ENCODE results near the gene PATJ. TPM values are rescaled to one million over a fixed set of nuclear protein-coding genes. Genes with fewer than 3 reads are reported as not detected.
"Not testable (repeated sequence)": the region's sequence is repeated elsewhere in the genome, so short reads cannot be mapped to it uniquely, and the experiment has no call there.

The PATJ gene, protein sequence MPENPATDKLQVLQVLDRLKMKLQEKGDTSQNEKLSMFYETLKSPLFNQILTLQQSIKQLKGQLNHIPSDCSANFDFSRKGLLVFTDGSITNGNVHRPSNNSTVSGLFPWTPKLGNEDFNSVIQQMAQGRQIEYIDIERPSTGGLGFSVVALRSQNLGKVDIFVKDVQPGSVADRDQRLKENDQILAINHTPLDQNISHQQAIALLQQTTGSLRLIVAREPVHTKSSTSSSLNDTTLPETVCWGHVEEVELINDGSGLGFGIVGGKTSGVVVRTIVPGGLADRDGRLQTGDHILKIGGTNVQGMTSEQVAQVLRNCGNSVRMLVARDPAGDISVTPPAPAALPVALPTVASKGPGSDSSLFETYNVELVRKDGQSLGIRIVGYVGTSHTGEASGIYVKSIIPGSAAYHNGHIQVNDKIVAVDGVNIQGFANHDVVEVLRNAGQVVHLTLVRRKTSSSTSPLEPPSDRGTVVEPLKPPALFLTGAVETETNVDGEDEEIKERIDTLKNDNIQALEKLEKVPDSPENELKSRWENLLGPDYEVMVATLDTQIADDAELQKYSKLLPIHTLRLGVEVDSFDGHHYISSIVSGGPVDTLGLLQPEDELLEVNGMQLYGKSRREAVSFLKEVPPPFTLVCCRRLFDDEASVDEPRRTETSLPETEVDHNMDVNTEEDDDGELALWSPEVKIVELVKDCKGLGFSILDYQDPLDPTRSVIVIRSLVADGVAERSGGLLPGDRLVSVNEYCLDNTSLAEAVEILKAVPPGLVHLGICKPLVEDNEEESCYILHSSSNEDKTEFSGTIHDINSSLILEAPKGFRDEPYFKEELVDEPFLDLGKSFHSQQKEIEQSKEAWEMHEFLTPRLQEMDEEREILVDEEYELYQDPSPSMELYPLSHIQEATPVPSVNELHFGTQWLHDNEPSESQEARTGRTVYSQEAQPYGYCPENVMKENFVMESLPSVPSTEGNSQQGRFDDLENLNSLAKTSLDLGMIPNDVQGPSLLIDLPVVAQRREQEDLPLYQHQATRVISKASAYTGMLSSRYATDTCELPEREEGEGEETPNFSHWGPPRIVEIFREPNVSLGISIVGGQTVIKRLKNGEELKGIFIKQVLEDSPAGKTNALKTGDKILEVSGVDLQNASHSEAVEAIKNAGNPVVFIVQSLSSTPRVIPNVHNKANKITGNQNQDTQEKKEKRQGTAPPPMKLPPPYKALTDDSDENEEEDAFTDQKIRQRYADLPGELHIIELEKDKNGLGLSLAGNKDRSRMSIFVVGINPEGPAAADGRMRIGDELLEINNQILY (N-terminal part only)
- total RNA-seq, result 10 to 100 TPM; 21.6 to 25.3 TPM

DNA sequence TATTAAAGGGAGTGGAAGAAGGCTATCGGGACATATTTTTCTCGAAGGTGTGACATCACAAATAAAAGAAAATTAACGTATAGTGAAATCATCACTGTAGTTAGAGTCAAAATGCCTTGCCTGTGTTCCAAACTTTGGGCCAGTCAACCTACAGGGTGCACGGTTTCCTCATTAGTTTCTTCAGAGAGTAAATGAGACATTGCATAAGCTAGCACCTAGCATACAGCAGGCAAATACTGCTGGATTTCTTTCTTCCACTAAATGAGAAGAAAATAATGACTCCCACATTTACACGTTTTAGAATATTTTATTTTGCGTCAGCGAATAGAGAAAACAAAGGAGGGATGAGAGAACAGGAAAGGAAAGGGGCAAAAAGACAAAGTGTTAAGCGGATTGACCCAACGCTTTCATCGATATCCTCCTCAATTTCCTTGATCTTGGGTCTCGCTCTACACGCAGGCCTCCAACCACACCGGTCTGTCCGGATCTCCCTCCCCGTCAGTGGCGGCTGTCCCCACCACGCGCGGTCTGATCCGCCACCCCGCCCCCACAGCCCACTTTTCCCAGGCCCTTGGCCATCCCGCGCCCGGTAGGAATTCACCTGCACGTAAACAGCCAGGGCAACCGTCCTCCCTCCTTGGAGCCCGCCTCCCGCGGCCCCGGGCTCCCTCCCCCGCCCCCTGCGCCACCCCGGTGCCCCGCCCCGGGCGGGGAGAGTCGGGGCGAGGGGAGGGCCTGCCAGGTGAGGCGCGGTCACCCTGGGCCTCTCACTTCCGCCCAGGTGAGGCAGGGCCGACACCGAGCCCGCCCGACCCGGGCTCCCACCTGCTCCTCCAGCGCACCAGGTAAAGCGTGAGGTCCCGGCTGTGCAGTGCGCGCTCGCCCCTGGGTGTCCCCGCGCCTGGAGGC lies at the start of gene PATJ:
Gene PATJ, plus strand, starts transcription at position 770 of the 909 bp plus-strand sequence. CDS start 20,413 bp downstream, outside the sequence.
- Mint-ChIP-seq H3K9me3 (no peaks in the 10 kb centered on the region), H3K4me1 (ENCODE audit: low read depth) (peaks cover 29% of the 10 kb centered on the region), H3K4me3 (peak within 1 kb of the TSS; percentile 91 to 99), H3K27ac (peak within 1 kb of the TSS; percentile 97), H3K36me3 (ENCODE audit: insufficient read depth in 2 of 2) (peaks cover 0 to 3% of the 10 kb centered on the region in 2 donors), H3K27me3 (ENCODE audit: low read depth) (no peaks in the 10 kb centered on the region)
- DNase-seq (peak; percentile 63 to 74), ATAC-seq (replicated peaks in 1 of 2) (peak; percentile 88 to 90)

DNA sequence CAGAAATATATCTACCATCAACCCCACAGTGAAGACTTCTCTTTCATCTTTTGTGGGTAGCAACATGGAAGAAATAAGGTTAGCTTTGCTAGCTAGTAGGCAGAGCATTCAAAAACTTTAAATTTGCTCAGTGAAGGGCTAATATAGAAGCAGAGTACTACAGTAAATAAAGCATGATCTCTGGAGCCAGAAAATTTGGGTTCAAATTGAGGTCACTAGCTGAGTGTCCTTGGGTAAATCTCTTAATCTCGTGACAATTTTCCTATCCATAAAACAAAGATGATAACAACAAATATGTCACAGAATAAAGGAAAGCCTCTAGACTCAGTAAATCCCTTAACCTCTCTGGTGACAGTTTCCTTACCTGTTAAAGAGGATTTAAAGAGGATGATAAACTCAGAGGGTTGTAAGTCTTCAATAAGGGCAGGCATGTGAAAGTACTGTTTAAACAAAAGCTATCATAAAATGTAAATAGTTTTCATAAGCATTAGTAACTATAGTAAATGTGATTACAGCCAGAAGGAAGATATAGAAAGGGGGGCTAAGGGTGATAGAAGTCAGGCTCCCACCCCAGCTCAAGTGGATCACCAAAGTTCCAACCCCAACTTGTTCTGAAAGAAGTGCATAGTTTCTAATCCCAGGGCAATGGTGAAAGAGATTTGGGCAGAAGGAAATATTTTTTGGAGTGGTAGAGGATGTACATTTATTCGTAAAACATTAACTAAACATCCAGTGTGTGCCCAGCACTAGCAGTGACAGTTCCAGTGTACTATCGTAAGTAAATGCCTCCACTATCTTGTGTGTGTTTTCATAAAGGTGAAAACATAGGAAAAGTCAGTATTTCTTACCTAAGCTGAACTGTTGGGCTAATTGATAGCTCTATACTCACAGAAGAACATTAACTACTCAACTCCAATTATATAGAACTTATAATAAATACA lies 42.1 kb upstream of the PATJ start:
- no peak for DNase-seq
- Mint-ChIP-seq H3K4me1 (ENCODE audit: low read depth) (peaks cover 5% of the 10 kb centered on the region), H3K36me3 (ENCODE audit: insufficient read depth in 2 of 2) (peaks cover 10 to 20% of the 10 kb centered on the region in 2 donors), H3K4me3 (no peak overlapping the region), H3K27ac (peak overlapping the region; percentile 82), H3K27me3 (ENCODE audit: low read depth) (no peaks in the 10 kb centered on the region), H3K9me3 (no peaks in the 10 kb centered on the region)
- no peak for ATAC-seq (replicated peaks in 1 of 2)

DNA sequence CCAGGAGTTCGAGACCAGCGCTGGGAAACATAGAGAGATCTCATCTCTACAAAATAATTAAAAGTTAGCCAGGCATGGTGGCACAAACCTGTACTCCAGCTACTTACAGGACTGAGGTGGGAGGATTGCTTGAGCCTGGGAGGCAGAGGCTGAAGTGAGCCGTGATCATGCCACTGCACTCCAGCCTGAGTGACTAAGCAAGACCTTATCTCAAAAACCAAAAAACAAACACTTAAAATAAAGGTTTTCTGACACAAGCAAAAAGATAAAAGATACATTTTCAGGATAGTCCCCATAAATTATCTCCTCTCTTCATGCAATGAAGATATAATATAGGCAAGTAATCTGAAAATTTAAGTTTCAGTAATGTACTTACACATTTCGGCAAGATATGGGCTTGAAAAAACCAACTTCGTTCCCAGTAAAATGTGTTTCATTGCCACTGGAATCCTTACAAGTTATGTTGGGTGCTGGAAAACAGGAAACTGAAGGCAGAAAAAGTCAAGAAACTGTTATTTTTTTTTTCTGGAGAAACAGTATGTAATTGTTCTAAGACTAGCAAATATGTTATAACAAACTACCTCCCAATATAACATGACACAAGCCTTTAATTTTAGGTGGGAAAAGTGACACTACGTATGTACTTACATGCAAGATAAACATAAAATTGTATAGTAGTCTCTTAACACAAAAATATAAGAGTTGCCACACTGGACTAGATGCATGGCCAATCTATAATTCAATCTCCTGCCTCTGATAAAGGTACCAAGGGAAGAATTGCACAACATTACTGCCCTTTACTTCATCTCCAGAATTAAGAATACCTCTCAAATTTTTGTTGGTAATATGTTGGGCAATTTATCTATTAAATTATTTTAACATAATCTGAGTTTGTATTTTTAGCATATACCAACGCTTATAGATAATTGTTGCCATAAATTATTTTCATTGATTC lies 33.0 kb upstream of the PATJ start:
- H3K4me3 Mint-ChIP-seq, result no peak overlapping the region
- ATAC-seq (replicated peaks in 1 of 2), result no peak
- H3K27ac Mint-ChIP-seq, result no peak overlapping the region
- DNase-seq, result no peak
- H3K27me3 Mint-ChIP-seq (ENCODE audit: low read depth), result no peaks in the 10 kb centered on the region
- no peaks in the 10 kb centered on the region for H3K9me3 Mint-ChIP-seq
- H3K36me3 Mint-ChIP-seq (ENCODE audit: insufficient read depth in 2 of 2), result peaks cover 0 to 9% of the 10 kb centered on the region in 2 donors
- peaks cover 2% of the 10 kb centered on the region for H3K4me1 Mint-ChIP-seq (ENCODE audit: low read depth)

DNA sequence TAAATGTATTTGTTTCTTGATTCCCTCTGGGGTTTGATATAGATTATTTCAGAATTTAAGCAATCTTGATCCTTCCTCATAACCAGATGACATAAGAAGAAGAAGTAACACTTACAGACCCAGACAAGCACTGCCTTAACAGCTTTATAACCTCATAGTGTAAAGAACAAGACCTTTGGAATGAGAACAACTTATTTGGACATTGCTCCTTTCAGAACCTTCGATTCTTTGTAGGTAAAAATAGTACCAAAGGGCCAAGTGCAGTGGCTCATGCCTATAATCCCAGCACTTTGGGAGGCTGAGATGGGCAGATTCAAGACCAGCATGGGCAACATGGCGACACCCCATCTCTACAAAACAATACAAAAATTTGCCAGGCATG lies 32.4 kb upstream of the PATJ start:
- Mint-ChIP-seq H3K36me3 (ENCODE audit: insufficient read depth in 2 of 2) (peaks cover 0 to 10% of the 10 kb centered on the region in 2 donors), H3K9me3 (no peaks in the 10 kb centered on the region), H3K27ac (no peak overlapping the region), H3K4me3 (no peak overlapping the region), H3K4me1 (ENCODE audit: low read depth) (peaks cover 4% of the 10 kb centered on the region), H3K27me3 (ENCODE audit: low read depth) (no peaks in the 10 kb centered on the region)
- DNase-seq (no peak), ATAC-seq (replicated peaks in 1 of 2) (no peak)

DNA sequence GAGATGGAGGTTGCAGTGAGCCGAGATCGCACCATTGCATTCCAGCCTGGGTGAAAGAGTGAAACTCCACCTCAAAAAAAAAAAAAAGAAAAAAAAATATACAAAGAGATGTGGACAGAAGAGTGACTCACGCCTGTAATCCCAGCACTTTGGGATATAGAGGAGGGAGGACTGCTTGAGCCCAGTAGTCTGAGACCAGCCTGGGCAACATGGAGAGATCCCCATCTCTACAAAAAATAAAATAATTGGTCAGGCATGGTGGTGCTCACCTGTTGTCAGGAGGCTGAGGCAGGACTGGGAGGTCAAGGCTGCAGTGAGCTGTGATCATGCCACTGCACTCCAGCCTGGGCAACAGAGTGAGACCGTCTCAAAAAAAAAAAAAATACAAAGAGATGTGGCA lies 31.0 kb upstream of the PATJ start:
- H3K27me3 Mint-ChIP-seq (ENCODE audit: low read depth); ATAC-seq (replicated peaks in 1 of 2); H3K4me1 Mint-ChIP-seq (ENCODE audit: low read depth); DNase-seq; H3K27ac Mint-ChIP-seq; H3K9me3 Mint-ChIP-seq; H3K4me3 Mint-ChIP-seq: not testable (repeated sequence)
- peaks cover 0 to 11% of the 10 kb centered on the region in 2 donors for H3K36me3 Mint-ChIP-seq (ENCODE audit: insufficient read depth in 2 of 2)

DNA sequence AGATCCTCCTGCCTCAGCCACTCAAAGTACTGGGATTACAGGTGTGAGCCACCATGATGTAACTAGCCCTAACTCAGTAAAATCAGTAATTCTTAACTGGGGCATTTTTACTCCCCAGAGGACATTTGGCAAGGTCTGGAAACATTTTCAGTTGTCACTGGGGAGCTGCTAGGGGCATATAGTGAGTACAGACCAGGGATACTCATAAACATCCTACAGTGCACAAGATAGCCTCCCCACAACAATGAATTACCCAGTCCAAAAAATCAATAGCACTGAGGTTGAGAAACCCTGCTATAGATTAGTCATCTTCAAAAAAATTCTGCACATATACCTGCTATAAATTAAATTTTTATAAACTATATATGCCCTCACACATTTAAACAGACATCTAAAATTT lies 30.3 kb upstream of the PATJ start:
- peaks cover 0 to 13% of the 10 kb centered on the region in 2 donors for H3K36me3 Mint-ChIP-seq (ENCODE audit: insufficient read depth in 2 of 2)
- ATAC-seq (replicated peaks in 1 of 2) (peak in 1 of 2 donors; percentile 21), DNase-seq (no peak)
- H3K9me3 Mint-ChIP-seq, result no peaks in the 10 kb centered on the region
- no peak overlapping the region for H3K4me3 Mint-ChIP-seq
- no peaks in the 10 kb centered on the region for H3K27me3 Mint-ChIP-seq (ENCODE audit: low read depth)
- peak overlapping the region; percentile 50 for H3K27ac Mint-ChIP-seq
- H3K4me1 Mint-ChIP-seq (ENCODE audit: low read depth), result peaks cover 5% of the 10 kb centered on the region

DNA sequence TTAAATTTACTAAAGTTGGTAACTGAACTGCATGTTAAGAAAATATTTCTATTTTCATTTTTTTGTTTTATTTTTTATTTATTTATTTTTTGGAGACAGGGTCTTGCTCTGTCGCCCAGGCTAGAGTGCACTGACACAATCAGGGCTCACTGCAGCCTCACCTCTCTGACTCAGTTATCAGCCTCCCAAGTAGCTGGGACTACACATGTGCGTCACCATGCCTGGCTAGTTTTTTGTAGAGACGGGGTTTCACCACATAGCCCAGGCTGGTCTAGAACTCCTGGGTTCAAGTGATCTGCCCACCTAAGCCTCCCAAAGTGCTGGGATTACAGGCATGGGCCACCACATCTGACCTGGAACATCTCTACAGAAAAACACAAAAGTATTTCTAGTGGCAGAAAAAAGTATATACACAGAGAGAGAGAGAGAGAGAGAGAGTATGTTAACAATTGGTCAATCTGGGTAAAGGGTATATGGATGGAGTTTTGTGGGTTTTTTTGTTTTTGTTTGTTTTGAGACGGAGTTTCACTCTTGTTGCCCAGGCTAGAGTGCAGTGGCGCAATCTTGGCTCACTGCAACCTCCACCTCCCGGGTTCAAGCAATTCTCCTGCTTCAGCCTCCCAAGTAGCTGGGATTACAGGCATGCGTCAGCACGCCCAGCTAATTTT lies 23.1 kb upstream of the PATJ start:
- not testable (repeated sequence) for DNase-seq
- Mint-ChIP-seq H3K4me1 (ENCODE audit: low read depth) (peaks cover 49% of the 10 kb centered on the region), H3K27ac (peak overlapping the region; percentile 79)

DNA sequence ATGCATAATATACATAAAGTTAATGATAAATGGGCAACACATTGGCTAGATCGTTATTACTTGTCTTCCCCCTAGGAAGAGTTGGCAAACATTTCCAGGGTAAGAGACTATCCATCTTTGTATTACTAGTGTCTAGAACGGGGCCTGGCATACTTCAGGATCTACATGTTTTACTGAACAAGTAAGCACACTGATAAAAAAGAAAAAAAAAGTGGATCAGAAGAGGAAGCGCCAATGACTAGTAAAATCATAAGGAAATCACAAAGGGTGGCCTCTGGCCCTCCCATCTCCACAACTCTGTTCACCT lies 17.8 kb upstream of the PATJ start:
- Mint-ChIP-seq H3K9me3 (no peaks in the 10 kb centered on the region), H3K27me3 (ENCODE audit: low read depth) (no peaks in the 10 kb centered on the region), H3K4me3 (peak overlapping the region; percentile 97 to 99), H3K4me1 (ENCODE audit: low read depth) (peaks cover 36% of the 10 kb centered on the region), H3K36me3 (ENCODE audit: insufficient read depth in 2 of 2) (peaks cover 6 to 8% of the 10 kb centered on the region in 2 donors), H3K27ac (peak overlapping the region; percentile 99)
- DNase-seq (no peak), ATAC-seq (replicated peaks in 1 of 2) (no peak)

More for the DNA sequence above, 23.1 kb upstream of the PATJ start:
- H3K9me3 Mint-ChIP-seq; ATAC-seq (replicated peaks in 1 of 2); H3K27me3 Mint-ChIP-seq (ENCODE audit: low read depth); H3K4me3 Mint-ChIP-seq; H3K36me3 Mint-ChIP-seq (ENCODE audit: insufficient read depth in 2 of 2): not testable (repeated sequence)

DNA sequence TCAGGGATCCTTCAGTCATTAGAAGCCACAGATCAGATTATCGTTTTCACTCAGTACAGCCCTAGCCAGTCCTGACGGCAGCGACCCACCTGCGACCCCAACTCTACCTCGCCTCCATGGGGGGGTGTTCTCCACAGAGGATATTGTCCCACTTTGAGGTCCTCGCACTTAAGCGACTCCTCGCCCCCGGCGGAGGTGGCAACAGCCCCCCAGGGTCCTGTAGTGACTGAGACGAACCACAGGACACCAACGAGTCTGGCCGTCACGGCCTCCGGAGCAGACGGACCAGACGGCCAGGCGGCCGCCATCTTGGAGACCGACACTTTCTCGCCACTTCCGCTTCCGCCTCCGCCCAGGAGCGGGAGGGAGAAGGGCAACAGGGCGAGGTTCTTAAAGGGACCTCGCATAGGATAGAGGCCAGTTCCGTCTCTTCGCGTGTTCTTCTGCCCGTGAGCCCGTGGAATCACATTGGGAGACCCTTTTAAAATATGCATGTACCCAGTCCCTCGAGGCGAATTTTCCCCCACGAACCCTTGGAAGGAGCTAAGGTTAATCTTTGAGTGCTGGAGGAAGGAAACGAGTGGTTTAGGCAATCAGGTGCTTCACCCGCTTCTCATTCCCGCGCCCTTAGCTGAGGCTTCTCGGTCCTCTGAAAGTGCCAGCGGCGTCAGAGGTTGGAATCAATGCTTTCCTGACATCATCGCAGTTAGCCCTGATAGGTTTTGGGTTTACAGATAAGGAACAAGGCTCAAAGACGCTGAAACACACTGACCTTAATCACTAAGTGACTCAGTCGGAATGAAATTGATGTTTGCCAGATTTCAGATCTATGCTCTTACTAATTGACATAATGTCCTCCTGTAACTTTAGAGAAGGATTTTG lies 17.2 kb upstream of the PATJ start, which contains the start of gene TM2D1:
Gene TM2D1, minus strand, starts transcription at position 329 of the 882 bp plus-strand sequence. Its CDS starts 21 bp downstream, at position 308.
- Mint-ChIP-seq H3K4me1 (ENCODE audit: low read depth) (peaks cover 36% of the 10 kb centered on the region), H3K4me3 (peak within 1 kb of the TSS; percentile 97 to 99), H3K9me3 (no peaks in the 10 kb centered on the region), H3K27ac (peak within 1 kb of the TSS; percentile 99), H3K27me3 (ENCODE audit: low read depth) (no peaks in the 10 kb centered on the region), H3K36me3 (ENCODE audit: insufficient read depth in 2 of 2) (peaks cover 6 to 8% of the 10 kb centered on the region in 2 donors)
- ATAC-seq (replicated peaks in 1 of 2) (peak; percentile 93 to 94), DNase-seq (peak; percentile 91)

Data from activated T-cell treated with anti-CD3 and anti-CD28 coated beads, Interleukin-2, amount 50 U/mL, for 72 hours (primary cell).